HG02798 (cell line): ENCODE measurements around the gene APLP1.
"Not testable (repeated sequence)": the region's sequence is repeated elsewhere in the genome, so short reads cannot be mapped to it uniquely, and the experiment has no call there.

Experiments
- ATAC-seq: cut with Tn5 transposase; IDR thresholded peaks from one replicate; pipeline ENCODE4 v1.9.1; 2021; ENCODE audit warnings: mild to moderate bottlenecking; ENCODE audit not compliant: unreplicated experiment, poor library complexity

APLP1 gene

DNA sequence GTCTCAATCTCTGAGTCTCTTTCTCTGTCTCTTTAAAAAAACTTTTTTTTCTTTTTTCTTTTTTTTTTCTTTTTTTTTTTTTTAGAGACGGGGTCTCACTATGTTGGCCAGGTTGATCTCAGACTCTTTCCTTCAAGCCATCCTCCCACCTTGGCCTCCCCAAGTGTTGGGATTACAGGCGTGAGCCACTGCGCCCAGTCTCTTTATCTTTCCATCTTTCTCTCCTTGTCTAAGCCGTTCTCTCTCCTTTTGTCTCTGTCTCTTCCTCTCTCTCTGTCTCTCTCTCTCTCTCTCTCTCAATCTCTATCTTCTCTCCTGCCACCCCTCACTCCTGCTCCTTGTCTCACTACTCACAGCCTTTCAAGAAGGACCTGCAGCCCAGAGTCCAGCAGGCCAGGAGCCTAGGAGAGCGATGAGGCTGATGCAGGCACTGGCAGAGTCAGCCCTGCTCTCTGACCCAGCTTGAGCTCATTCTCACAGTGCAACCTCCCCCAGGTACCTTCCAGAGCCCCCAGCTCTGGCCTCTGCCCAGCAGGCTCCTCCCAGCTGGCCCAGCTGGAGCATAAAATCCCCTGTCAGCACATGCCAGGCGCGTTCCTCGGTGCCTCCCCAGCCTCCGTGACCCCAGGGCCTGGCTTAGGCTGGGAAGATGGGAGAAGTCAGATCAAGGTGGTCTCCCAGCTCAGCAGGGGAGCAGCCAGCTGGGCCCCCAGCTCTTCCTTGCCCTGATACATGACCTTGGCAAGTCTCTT is 16.2 kb upstream of the APLP1 start, which contains the start of gene NPHS1:
Gene NPHS1 (minus strand): TSS at position 476 of the 752 bp plus-strand sequence. CDS start 667 bp downstream, outside the sequence.
- no peak for ATAC-seq

DNA sequence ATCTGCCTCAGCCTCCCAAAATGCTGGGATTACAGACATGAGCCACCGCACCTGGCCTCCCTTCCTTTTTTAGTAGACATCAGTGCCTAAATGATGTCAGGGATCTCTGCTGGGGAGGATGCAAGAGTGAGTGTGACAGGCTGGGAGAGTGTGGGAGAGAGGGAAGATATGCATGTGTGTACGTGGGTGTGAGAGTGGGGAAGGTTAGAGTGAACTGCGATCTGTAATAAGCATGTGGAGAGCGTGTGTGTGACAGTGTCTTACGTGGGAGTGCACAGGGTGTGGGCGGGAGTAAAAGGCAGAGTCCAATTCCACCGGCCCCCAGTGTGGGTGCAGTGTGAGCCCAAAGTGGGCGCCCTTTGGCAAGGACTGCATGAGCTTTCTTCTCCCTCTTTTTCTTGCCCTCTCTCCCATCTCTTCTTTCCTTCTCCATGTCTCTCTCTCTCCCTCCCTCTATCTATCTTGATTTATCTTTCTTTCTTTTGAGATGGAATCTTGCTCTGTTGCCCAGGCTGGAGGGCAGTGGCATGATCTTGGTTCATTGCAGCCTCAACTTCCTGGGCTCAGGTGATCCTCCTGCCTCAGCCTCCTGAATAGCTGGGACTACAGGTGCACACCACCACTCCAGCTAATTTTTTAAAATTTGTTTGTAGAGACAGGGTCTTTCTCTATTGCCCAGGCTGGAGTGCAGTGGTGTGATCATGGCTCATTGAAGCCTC is 15.2 kb upstream of the APLP1 start:
- ATAC-seq: no peak

DNA sequence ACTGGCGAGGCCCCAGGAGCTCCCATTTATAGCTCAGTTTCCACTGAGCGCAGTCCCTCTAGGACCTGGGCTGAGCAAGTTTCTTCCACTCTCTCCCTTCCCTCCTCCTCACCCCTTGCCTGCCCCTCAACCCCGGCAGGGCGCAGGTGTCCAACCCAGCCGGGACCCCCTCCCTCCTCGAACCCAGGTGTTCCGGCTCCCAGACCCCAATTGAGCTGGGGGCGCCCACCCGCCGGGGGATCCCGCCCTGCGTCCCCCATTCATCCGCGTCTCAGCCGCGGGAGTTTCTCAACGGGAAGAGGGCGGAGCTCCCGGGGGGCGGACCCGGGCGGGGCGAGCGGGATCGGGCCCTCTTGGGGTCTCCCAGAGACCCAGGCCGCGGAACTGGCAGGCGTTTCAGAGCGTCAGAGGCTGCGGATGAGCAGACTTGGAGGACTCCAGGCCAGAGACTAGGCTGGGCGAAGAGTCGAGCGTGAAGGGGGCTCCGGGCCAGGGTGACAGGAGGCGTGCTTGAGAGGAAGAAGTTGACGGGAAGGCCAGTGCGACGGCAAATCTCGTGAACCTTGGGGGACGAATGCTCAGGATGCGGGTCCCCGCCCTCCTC is 11.7 kb upstream of the APLP1 start, which contains the start of gene KIRREL2:
Gene KIRREL2 (plus strand): TSS at position 366 of the 604 bp plus-strand sequence. CDS start 209 bp downstream, at position 575.
- ATAC-seq: no peak

DNA sequence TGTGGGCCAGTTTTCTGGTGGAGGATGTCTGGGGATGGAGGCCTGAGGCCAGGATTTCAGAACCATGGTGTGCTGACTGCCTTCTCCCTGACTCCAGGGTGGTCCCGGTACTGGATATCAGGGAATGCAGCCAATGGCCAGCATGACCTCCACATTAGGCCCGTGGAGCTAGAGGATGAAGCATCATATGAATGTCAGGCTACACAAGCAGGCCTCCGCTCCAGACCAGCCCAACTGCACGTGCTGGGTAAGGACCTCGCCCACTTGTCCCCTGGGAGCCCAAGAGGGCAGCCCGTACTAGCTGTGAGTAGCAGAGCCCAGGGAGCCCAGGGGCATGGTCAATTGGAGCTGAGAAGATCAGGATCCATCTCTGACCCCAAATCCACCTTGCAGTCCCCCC is 10.1 kb upstream of the APLP1 start:
- no peak for ATAC-seq

DNA sequence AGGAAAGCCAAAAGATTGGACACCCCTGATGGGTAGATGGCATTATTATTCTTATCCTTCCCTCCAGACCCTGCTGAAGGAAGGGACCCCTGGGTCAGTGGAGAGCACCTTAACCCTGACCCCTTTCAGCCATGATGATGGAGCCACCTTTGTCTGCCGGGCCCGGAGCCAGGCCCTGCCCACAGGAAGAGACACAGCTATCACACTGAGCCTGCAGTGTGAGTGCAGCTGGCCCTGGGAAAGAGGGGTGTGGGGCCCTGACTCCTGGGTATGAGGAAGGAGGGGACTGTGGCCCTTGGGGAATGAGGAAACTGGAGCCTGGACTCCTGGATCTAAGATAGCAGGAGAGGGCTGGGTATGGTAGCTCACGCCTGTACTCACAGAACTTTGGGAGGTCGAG is 9.0 kb upstream of the APLP1 start:
- ATAC-seq: no peak

DNA sequence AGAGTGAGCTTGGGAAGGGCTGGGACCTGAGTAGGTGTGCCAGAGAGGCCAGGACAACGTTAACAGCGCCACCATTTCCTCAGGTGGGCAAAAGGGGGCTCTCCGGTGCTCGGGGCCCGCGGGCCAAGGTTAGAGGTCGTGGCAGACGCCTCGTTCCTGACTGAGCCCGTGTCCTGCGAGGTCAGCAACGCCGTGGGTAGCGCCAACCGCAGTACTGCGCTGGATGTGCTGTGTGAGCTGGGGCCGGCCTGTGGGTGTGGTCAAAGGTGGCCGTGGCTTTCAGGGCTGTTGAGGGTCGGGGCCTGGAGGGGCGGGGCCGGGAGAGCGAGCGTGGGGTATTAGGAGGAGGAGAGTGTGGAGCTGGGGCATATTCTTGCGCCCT is 7.9 kb upstream of the APLP1 start:
- no peak for ATAC-seq

DNA sequence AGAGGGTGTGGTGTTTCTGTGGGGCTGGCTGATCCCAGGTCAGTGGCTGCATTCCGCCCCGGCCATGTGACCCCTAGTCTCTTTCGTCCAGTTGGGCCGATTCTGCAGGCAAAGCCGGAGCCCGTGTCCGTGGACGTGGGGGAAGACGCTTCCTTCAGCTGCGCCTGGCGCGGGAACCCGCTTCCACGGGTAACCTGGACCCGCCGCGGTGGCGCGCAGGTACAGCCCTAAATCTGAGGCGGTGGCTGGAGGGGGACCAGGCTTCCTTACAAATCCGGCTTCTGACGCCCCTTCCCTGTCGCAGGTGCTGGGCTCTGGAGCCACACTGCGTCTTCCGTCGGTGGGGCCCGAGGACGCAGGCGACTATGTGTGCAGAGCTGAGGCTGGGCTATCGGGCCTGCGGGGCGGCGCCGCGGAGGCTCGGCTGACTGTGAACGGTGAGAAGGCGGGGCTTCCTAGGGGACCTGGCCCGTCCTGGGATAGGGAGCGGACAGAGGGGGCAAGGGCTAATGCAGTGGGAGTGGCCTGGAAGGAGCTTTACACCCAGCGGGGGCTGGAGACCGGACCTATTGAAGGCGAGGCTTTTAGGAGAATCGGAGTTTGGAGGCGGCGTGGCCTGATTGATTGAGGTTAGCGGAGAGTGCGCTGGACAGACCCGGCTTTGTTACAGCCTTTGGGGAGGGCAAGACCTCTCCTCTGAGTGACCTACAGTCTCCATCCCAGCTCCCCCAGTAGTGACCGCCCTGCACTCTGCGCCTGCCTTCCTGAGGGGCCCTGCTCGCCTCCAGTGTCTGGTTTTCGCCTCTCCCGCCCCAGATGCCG is 7.3 kb upstream of the APLP1 start:
- no peak for ATAC-seq

DNA sequence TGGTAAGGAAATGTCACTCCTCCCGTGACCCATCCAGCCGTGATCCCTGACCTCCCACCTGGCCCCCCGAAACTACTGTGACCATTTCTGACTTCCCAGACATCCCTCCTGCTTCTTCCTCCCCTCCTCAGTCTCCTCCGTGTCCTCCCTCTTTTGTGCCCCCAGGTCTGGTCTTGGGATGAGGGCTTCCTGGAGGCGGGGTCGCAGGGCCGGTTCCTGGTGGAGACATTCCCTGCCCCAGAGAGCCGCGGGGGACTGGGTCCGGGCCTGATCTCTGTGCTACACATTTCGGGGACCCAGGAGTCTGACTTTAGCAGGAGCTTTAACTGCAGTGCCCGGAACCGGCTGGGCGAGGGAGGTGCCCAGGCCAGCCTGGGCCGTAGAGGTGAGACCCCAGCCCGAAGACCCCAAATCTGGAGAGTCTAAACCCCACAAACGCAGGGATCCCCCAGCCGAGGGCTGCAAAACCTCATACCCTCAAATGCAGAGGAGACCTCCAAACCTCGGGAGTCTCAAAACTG is 6.7 kb upstream of the APLP1 start:
- ATAC-seq: no peak

DNA sequence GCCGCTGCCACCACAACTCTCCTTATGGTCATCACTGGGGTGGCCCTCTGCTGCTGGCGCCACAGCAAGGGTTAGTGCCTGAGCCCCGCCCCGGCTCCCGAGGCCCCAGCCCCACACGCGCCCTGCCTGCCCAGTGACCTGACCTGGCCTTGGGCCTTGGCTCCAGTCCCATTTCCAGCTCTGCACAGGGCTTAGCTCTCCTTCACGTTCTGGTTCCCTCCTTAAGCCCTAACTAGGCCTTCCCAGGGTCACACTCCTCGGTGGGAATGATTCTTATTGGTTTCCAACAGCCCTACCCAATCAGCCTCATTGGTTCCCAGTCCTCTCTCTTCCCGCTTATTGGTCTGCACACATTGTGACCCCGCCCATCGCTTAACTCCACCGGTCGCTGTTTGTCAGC is 5.8 kb upstream of the APLP1 start:
- ATAC-seq: no peak

DNA sequence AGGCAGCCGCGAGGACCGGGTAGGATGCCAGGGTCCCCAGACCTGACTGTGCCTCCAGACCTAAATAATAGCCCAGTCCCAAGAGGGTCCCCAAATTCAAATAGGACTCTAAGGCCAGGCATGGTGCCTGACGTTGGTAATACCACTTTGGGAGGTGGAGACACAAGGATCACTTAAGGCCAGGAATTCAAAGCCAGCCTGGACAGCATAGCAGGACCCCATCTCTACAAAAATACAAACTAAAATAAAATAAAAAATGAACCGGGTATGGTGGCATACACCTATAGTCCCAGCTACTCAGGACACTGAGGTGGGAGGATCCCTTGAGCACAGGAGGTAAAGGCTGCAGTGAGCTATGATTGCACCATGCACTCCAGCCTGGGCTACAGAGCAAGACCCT is 5.4 kb upstream of the APLP1 start:
- no peak for ATAC-seq

DNA sequence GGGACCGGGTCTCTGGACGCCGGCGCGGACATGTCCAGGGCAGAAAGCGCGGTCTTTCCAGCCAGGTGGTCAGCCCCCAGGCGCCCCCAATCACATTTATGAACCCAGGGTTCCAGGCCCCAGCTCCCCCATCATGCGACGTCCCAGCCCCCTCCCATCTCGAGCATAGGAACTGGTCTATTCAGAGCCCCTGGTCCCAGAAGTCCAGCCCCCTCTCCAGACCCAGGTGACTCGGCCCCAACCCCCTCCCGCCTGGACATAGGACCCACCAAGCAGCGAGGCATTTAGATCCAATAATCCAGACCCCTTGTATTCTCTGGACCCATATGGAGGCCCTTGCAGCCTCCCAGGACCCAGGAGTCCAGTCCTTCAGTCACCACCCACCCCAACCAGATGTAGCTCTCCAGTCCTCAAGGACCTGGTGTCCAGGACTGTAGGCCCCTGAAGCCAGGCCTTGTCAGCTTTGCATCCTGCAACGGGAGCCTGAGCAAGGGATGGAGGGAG is 501 bp downstream of the APLP1 start:
- no peak for ATAC-seq

DNA sequence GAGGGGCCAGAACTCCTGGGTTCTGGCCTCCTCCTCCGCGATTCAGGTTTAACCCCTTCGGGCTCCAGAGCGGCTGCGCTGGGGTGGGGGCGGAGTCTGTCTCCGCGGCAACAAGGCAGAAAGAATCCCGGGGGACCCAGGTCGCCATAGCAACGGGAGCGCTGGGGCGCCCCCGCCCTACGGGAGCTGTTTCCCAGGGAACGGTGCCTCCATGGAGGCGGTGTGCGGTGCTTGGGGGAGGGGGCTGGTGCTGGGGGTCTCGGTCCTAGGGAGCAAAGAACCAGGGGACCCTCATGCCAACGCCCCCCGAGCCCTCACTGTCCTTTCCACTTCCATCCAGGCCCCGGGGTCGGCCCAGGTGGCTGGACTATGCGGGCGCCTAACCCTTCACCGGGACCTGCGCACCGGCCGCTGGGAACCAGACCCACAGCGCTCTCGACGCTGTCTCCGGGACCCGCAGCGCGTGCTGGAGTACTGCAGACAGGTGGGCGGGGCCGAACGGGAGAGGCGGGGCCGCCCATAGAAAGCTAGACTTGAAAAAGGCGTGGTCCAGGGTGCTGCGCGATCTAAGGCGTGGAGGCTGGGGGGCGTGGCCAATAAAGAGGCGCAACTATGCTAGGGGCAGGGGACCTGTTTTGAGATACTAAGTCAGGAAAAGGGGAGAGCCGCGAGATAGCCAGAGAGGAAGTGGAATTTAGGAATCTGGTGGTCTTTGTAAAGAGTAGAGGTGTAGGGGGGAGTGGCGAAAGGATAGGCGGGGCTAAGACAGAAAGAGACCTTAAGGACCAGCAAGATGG is 1.2 kb downstream of the APLP1 start:
- peak; percentile 57 for ATAC-seq

DNA sequence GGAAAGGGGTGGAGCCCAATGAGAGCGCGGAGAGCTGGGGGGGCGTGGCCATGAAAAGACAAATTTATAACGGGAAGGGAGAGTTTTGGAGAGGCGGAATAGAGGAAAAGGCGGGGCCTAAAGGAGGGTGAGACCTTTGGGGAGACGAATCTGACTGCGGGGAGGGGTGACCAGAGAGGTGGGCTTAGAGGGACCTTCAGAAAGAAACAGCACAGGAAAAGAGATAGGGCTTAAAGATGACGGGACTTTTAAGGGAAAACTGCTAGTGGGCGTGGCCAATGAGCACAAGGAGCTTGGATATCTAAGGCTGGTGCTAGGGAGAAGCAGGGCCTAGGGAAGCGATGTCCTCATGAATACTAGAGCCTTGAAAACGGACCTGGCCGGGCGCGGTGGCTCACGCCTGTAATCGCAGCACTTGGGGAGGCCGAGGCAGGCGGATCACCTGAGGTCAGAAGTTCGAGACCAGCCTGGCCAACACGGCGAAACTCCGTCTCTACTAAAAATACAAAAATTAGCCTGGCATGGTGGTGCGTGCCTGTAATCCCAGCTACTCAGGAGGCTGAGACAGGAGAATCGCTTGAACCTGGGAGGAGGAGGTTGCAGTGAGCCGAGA is 1.9 kb downstream of the APLP1 start:
- ATAC-seq: not testable (repeated sequence)

DNA sequence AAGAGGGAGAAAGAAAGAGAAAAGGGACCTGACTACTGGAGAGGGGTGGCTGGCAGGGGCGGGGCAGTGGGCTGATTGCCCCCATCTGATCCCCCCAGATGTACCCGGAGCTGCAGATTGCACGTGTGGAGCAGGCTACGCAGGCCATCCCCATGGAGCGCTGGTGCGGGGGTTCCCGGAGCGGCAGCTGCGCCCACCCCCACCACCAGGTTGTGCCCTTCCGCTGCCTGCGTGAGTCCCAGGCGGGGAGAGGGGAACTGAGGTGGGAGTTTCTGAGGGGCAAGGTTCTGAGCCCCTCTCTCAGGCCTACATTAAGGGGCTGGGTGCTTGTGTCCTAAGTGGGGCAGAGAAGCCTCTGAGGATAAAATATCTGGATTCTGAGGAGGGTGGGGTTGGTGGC is 2.4 kb downstream of the APLP1 start:
- no peak for ATAC-seq

DNA sequence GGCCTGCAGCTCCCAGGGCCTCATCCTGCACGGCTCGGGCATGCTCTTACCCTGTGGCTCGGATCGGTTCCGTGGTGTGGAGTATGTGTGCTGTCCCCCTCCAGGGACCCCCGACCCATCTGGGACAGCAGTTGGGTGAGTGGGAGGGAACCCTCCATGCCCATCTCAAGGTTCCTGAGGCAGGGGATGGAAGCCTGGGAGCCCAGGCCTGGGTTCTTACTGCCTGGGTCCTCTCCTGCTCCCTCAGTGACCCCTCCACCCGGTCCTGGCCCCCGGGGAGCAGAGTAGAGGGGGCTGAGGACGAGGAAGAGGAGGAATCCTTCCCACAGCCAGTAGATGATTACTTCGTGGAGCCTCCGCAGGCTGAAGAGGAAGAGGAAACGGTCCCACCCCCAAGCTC is 3.2 kb downstream of the APLP1 start:
- ATAC-seq: no peak

DNA sequence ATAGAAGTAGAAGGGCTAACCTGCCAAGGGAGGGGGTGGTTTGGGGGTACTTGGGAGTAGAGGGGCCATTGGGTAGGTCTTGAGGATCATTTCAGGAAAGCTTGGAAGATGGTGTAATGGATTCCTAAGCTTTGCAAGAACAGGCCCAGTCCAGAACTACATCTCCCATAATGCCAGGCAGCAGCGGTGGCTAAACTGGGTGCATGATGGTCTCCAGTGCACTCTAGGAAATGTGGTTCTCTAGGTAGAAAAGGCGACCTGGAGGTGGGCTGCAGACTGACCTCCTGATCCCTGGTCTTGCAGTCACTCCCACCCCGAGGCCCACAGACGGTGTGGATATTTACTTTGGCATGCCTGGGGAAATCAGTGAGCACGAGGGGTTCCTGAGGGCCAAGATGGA is 3.8 kb downstream of the APLP1 start:
- no peak for ATAC-seq

DNA sequence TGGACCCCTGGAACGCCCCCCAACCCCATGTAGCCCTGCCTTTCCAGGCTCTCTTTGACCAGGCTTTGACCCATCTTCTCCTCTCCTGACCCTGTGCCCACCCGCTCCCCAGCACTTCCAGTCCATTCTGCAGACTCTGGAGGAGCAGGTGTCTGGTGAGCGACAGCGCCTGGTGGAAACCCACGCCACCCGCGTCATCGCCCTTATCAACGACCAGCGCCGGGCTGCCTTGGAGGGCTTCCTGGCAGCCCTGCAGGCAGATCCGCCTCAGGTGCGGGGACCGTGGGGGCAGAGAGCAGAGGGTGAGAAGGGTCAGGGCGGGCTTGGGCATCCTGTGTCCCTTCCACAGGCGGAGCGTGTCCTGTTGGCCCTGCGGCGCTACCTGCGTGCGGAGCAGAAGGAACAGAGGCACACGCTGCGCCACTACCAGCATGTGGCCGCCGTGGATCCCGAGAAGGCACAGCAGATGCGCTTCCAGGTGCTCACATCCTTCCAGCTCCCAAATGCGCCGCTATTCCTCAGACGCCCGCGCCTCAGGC is 6.1 kb downstream of the APLP1 start:
- no peak for ATAC-seq

DNA sequence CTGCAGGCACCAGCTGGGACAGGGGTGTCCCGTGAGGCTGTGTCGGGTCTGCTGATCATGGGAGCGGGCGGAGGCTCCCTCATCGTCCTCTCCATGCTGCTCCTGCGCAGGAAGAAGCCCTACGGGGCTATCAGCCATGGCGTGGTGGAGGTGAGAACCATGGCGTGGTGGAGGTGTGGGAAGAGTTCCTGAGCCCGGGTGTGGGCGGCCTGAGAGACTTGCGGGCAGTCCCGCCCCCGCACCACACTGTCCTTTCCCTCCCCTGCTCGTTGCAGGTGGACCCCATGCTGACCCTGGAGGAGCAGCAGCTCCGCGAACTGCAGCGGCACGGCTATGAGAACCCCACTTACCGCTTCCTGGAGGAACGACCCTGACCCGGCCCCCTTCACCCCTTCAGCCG is 10.7 kb downstream of the APLP1 start:
- ATAC-seq: no peak
